Lower lobe of right lung (tissue), 2 donors: ENCODE measurements around the gene WNT9B. TPM values are rescaled to one million over a fixed set of nuclear protein-coding genes. Genes with fewer than 3 reads are reported as not detected.

Source experiments
- ATAC-seq, 2 donors: fragments of 200-7000 bp; cut with Tn5 transposase; one replicate each; pipeline ENCODE4 v1.9.1; 2020 to 2022; ENCODE audit warnings: mild to moderate bottlenecking in 2 of 2, moderate library complexity in 2 of 2
- DNase-seq: peaks from one replicate; pipeline ENCODE4 v3.0.0-alpha.2; 2020
- H3K27ac ChIP-seq: fragments of 200-600 bp; one replicate; pipeline ENCODE4 v1.8.0; 2022
- H3K27me3 ChIP-seq: fragments of 200-600 bp; one replicate; pipeline ENCODE4 v1.8.0; 2022; ENCODE audit warnings: low read depth
- H3K36me3 ChIP-seq: fragments of 200-600 bp; one replicate; pipeline ENCODE4 v1.8.0; 2022; ENCODE audit warnings: mild to moderate bottlenecking
- H3K4me1 ChIP-seq: fragments of 200-600 bp; one replicate; pipeline ENCODE4 v1.8.0; 2022
- H3K4me3 ChIP-seq: fragments of 200-600 bp; one replicate; pipeline ENCODE4 v1.8.0; 2022; ENCODE audit warnings: mild to moderate bottlenecking
- H3K9me3 ChIP-seq: fragments of 200-600 bp; one replicate; pipeline ENCODE4 v1.8.0; 2022
- CTCF ChIP-seq: fragments of 200-600 bp; IDR thresholded peaks from one replicate; pipeline ENCODE4 v1.8.0; 2022; ENCODE audit warnings: antibody characterized with exemption, mild to moderate bottlenecking
- intact Hi-C: fragments of 100-400 bp; cut with DNase I; formaldehyde crosslinking; loops from one replicate; pipeline ENCODE4 v1.11.0; 2022
- total RNA-seq: library from RNA; stranded (reverse); fragmentation: NEBNext Ultra II Directional; extraction: Animal tissue kit (Norgen Biotek cat#: 25700); gene quantifications from one replicate; pipeline ENCODE4 v1.2.1, GENCODE V29; 2021
- donor health status: DM: no; HTN: yes; CAD: no; lungs with severe emphysema.

WNT9B gene
- total RNA-seq, 1 donor from 2014 or later, result 0.80 TPM

- DNase-seq (peak; percentile 9), ATAC-seq (no peak)
- Histone ChIP-seq H3K36me3 (no peaks in the 10 kb centered on the region), H3K9me3 (no peaks in the 10 kb centered on the region), H3K4me1 (no peaks in the 10 kb centered on the region), H3K27ac (no peak overlapping the region), H3K27me3 (peaks cover 4% of the 10 kb centered on the region), H3K4me3 (no peak overlapping the region)
- no peak for TF ChIP-seq CTCF
- intact Hi-C loops, result no loop called here
Observed at GRCh38 chr17:46832331-46832821, 19.0 kb upstream of the WNT9B start.

- Histone ChIP-seq H3K27me3 (peaks cover 4% of the 10 kb centered on the region), H3K27ac (no peak overlapping the region), H3K9me3 (no peaks in the 10 kb centered on the region), H3K36me3 (no peaks in the 10 kb centered on the region), H3K4me3 (no peak overlapping the region), H3K4me1 (no peaks in the 10 kb centered on the region)
- ATAC-seq, result peak in 1 of 2 donors; percentile 11
- TF ChIP-seq CTCF, result no peak
- intact Hi-C loops, result no loop called here
- DNase-seq, result peak; percentile 37
Observed at GRCh38 chr17:46832945-46833839, 18.2 kb upstream of the WNT9B start.

- Histone ChIP-seq H3K27ac (no peak overlapping the region), H3K9me3 (no peaks in the 10 kb centered on the region), H3K36me3 (no peaks in the 10 kb centered on the region), H3K4me3 (no peak overlapping the region), H3K4me1 (no peaks in the 10 kb centered on the region), H3K27me3 (peaks cover 6% of the 10 kb centered on the region)
- ATAC-seq (no peak), DNase-seq (no peak)
- TF ChIP-seq CTCF, result no peak
- intact Hi-C loops, result no loop called here
Observed at GRCh38 chr17:46833840-46834208, 17.6 kb upstream of the WNT9B start.

- H3K27me3 ChIP-seq, result peaks cover 8% of the 10 kb centered on the region
- no peak overlapping the region for H3K4me3 ChIP-seq
- no peaks in the 10 kb centered on the region for H3K4me1 ChIP-seq
- no peaks in the 10 kb centered on the region for H3K9me3 ChIP-seq
- no peak for ATAC-seq
- intact Hi-C loops, result no loop called here
- H3K36me3 ChIP-seq, result no peaks in the 10 kb centered on the region
- no peak overlapping the region for H3K27ac ChIP-seq
- no peak for DNase-seq
- no peak for TF ChIP-seq CTCF
Observed at GRCh38 chr17:46834846-46835245, 16.5 kb upstream of the WNT9B start.

GRCh38 chr17:46836500-46836899 is 14.9 kb upstream of the WNT9B start:
- Histone ChIP-seq H3K4me1 (peaks cover under 1% of the 10 kb centered on the region), H3K36me3 (no peaks in the 10 kb centered on the region), H3K9me3 (no peaks in the 10 kb centered on the region), H3K27me3 (peaks cover 16% of the 10 kb centered on the region), H3K4me3 (no peak overlapping the region), H3K27ac (no peak overlapping the region)
- TF ChIP-seq CTCF, result no peak
- intact Hi-C loops, result no loop called here
- DNase-seq (peak; percentile 22), ATAC-seq (no peak)
